Tibial artery (tissue), 4 donors: ENCODE measurements around the gene DIDO1.

Experiments
- DNase-seq, 2 donors: peaks; one replicate each; pipeline ENCODE4 v3.0.0-alpha.2; 2019
- H3K27ac ChIP-seq, 2 donors: fragments of 200-600 bp; sonication (generic) in 1 of 2; 1 replicate in 1 of 2; 2 replicates in 1 of 2; pipeline ENCODE4 v1.5.1; 2018 to 2019; ENCODE audit warnings: mild to moderate bottlenecking in 1 of 2
- H3K27me3 ChIP-seq, 2 donors: fragments of 200-600 bp; sonication (generic) in 1 of 2; one replicate each; pipeline versions ENCODE4 v1.5.1 to v1.6.0; 2016 to 2019
- H3K36me3 ChIP-seq, 3 donors: fragments of 200-600 bp; sonication (generic) in 2 of 3; one replicate each; pipeline ENCODE4 v1.5.1; 2016 to 2019; ENCODE audit warnings: mild to moderate bottlenecking in 2 of 3
- H3K4me1 ChIP-seq, 4 donors: fragments of 200-600 bp; sonication (generic) in 2 of 4; 1 replicate in 3 of 4; 2 replicates in 1 of 4; pipeline ENCODE4 v1.5.1; 2016 to 2019
- H3K4me3 ChIP-seq, 2 donors: fragments of 200-600 bp; sonication (generic) in 1 of 2; 1 replicate in 1 of 2; 2 replicates in 1 of 2; pipeline ENCODE4 v1.5.1; 2018 to 2019; ENCODE audit warnings: mild to moderate bottlenecking in 2 of 2
- H3K9me3 ChIP-seq, 3 donors: fragments of 200-600 bp; sonication (generic) in 1 of 3; one replicate each; pipeline ENCODE4 v1.5.1; 2016 to 2019
- CTCF ChIP-seq, 2 experiments: fragments of 200-600 bp in 1 of 2; fragments of 450-650 bp in 1 of 2; IDR thresholded peaks; one replicate each; pipeline ENCODE4 v1.5.1; 2017 to 2019; ENCODE audit warnings: antibody characterized with exemption in 2 of 2, mild to moderate bottlenecking in 1 of 2, moderate library complexity in 1 of 2
- intact Hi-C: fragments of 100-400 bp; cut with DNase I; formaldehyde crosslinking; loops from one replicate; pipeline ENCODE4 v1.15.0; 2023; ENCODE audit warnings: low total_unique reads

The DIDO1 gene

GRCh38 chr20:62907384-62908317, 18.7 kb downstream of the DIDO1 start:
- no peaks in the 10 kb centered on the region for H3K9me3 ChIP-seq
- H3K27ac ChIP-seq: no peak overlapping the region
- peaks cover 94 to 100% (median 97%) of the 10 kb centered on the region in 3 donors for H3K36me3 ChIP-seq
- no peak overlapping the region for H3K4me3 ChIP-seq
- no peaks in the 10 kb centered on the region for H3K27me3 ChIP-seq
- no peak for TF ChIP-seq CTCF (IDR thresholded peaks at IDR 0.05)
- H3K4me1 ChIP-seq: peaks cover 0 to 19% (median 8%) of the 10 kb centered on the region in 4 donors
- peak in 1 of 2 donors; percentile 33 for DNase-seq
- intact Hi-C loops: no loop called here

GRCh38 chr20:62906647-62907375, 19.5 kb downstream of the DIDO1 start:
- H3K27ac ChIP-seq: no peak overlapping the region
- H3K36me3 ChIP-seq: peaks cover 91 to 100% (median 100%) of the 10 kb centered on the region in 3 donors
- no peak overlapping the region for H3K4me3 ChIP-seq
- peak in 1 of 2 donors; percentile 35 for DNase-seq
- intact Hi-C loops: no loop called here
- H3K27me3 ChIP-seq: no peaks in the 10 kb centered on the region
- H3K9me3 ChIP-seq: no peaks in the 10 kb centered on the region
- no peak for TF ChIP-seq CTCF (IDR thresholded peaks at IDR 0.05)
- H3K4me1 ChIP-seq: peaks cover 0 to 13% (median 6%) of the 10 kb centered on the region in 4 donors

- Histone ChIP-seq H3K27ac (no peak overlapping the region), H3K9me3 (no peaks in the 10 kb centered on the region), H3K36me3 (peaks cover 85 to 100% (median 100%) of the 10 kb centered on the region in 3 donors), H3K4me1 (peaks cover 0 to 12% (median 6%) of the 10 kb centered on the region in 4 donors), H3K4me3 (no peak overlapping the region), H3K27me3 (no peaks in the 10 kb centered on the region)
- intact Hi-C loops: no loop called here
- TF ChIP-seq CTCF (IDR thresholded peaks at IDR 0.05): no peak
- DNase-seq: no peak
Measured at GRCh38 chr20:62906209-62906608, 20.1 kb downstream of the DIDO1 start.

GRCh38 chr20:62905536-62906117, 20.7 kb downstream of the DIDO1 start:
- Histone ChIP-seq H3K27me3 (no peaks in the 10 kb centered on the region), H3K4me3 (no peak overlapping the region), H3K36me3 (peaks cover 80 to 100% (median 100%) of the 10 kb centered on the region in 3 donors), H3K9me3 (no peaks in the 10 kb centered on the region), H3K27ac (no peak overlapping the region), H3K4me1 (peaks cover 0 to 15% (median 7%) of the 10 kb centered on the region in 4 donors)
- intact Hi-C loops: no loop called here
- TF ChIP-seq CTCF (IDR thresholded peaks at IDR 0.05): no peak
- no peak for DNase-seq

DNA sequence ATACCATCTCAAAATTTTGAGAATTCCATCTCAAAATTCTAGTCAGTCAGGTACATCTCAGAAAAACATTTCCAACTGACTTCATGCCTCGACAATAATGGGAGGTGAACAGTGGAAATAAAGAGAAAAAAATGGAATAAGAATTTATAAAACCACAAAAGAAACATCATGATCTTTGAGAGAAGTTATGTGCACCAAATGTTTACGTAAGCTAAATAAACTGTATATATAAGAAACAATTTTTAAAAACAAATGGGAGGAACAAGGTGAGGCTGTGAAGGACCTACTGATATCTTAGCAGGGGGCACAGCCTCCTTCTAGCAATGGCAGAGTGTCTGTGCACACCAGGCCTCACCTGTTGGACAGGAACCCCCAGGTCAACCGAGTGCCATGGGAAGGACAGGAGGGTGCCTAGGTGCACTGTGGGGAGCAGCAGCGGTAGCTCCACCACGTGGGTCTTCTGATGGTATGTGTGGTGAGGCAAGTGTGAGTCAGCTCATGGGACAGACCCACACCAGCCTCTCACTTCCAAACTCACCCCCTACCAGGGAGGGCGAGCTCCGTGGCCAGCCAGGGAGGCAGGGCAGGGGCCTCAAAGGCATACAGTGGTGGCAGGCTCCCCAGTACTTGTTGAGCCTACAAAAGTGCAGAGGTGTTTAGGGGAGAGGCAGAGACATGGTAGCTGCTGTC, 23.2 kb downstream of the DIDO1 start:
- no peak overlapping the region for H3K4me3 ChIP-seq
- peaks cover 54 to 75% (median 74%) of the 10 kb centered on the region in 3 donors for H3K36me3 ChIP-seq
- no peaks in the 10 kb centered on the region for H3K9me3 ChIP-seq
- intact Hi-C loops: loop anchor here (5.0 kb wide), 1 partner anchor 104 kb away; the partner anchor contains the start of gene BHLHE23
- H3K4me1 ChIP-seq: peaks cover 0 to 38% (median 23%) of the 10 kb centered on the region in 4 donors
- H3K27me3 ChIP-seq: no peaks in the 10 kb centered on the region
- no peak overlapping the region for H3K27ac ChIP-seq
- TF ChIP-seq CTCF (IDR thresholded peaks at IDR 0.05): no peak
- DNase-seq: no peak
